ENCODE measurements around the gene CEPT1. TPM values are rescaled to one million over a fixed set of nuclear protein-coding genes. Genes with fewer than 3 reads are reported as not detected.

The CEPT1 gene
- total and polyA plus RNA-seq, 2 donors (not counting 3 experiments of a cell fraction or from before 2014, with no cell fraction given): 13.6 to 29.1 TPM

- H3K9ac ChIP-seq (replicated peaks; ENCODE audit: extremely low read depth, insufficient read depth, low read length): no peak overlapping the region
- no TSS peak for BruUV-seq (replicated peaks)
- intact Hi-C loops (cut with micrococcal nuclease) (no loop called here), dilution Hi-C loops (cut with MboI; ENCODE audit: extremely low pct_ligation_motif_present, low sequenced_read_pairs) (no loop called here)
- H3K79me2 ChIP-seq (ENCODE audit: control insufficient read depth, insufficient read depth, low read length): peaks cover 46% of the 10 kb centered on the region
- H3K27ac ChIP-seq (ENCODE audit: insufficient read depth, low read depth, low read length): no peak overlapping the region
- FAIRE-seq (no peak), DNase-seq (ENCODE audit: low read depth, low spot score) (no peak)
- peaks cover 6 to 7% of the 10 kb centered on the region in 2 experiments for H3K36me3 ChIP-seq (ENCODE audit: control insufficient read depth in 2 of 2, extremely low read depth in 1 of 2, insufficient read depth in 2 of 2, low read length in 2 of 2)
- POLR2A ChIA-PET: no interaction called here
- H4K20me1 ChIP-seq (replicated peaks; ENCODE audit: control insufficient read depth, extremely low read depth, insufficient read depth, low read length): no peaks in the 10 kb centered on the region
- H3K9me1 ChIP-seq (replicated peaks; ENCODE audit: control insufficient read depth, extremely low read depth, insufficient read depth, low read length): no peaks in the 10 kb centered on the region
- no peak overlapping the region for H3K4me3 ChIP-seq (replicated peaks in 1 of 3; ENCODE audit: insufficient read depth in 1 of 3, low read depth in 1 of 3, low read length in 3 of 3)
- TF ChIP-seq JUN (IDR thresholded peaks at IDR 0.05; ENCODE audit: borderline replicate concordance, insufficient read depth, insufficient read length, low read depth): no peak
- no peak for TF ChIP-seq MYC (IDR thresholded peaks at IDR 0.05; ENCODE audit: low read depth, low read length)
- TF ChIP-seq EZH2 (IDR thresholded peaks at IDR 0.05; ENCODE audit: borderline replicate concordance, low read depth, low read length, severe bottlenecking): no peak
- TF ChIP-seq POLR2A (IDR thresholded peaks at IDR 0.05; ENCODE audit: low read depth, low read length): no peak
- TF ChIP-seq CTCF (IDR thresholded peaks at IDR 0.05; ENCODE audit: extremely low read depth in 1 of 2, insufficient read depth in 1 of 2, low read depth in 1 of 2, low read length in 2 of 2): no peak
- no peak for TF ChIP-seq GATA2 (IDR thresholded peaks at IDR 0.05; ENCODE audit: insufficient read depth, insufficient read length, low read depth, low read length)
- no peak for TF ChIP-seq FOS (IDR thresholded peaks at IDR 0.05; ENCODE audit: borderline replicate concordance, insufficient read depth, low read length)
- no peak for TF ChIP-seq POLR2AphosphoS5 (IDR thresholded peaks at IDR 0.05; ENCODE audit: insufficient read depth, low read depth, low read length)
- TF ChIP-seq MAX (IDR thresholded peaks at IDR 0.05; ENCODE audit: insufficient read depth, insufficient read length): no peak
- H3K4me2 ChIP-seq (ENCODE audit: insufficient read depth, low read length): no peak overlapping the region
- H3K27me3 ChIP-seq (ENCODE audit: control insufficient read depth in 2 of 2, insufficient read depth in 2 of 2, low read length in 2 of 2): no peaks in the 10 kb centered on the region
- CTCF ChIA-PET: interaction anchor here (1.7 kb wide), 1 partner anchor 13 kb away, joined by 3 read pairs; no protein-coding TSS in a partner anchor
- no peak overlapping the region for H2AFZ ChIP-seq (ENCODE audit: low read depth, low read length)
- no peaks in the 10 kb centered on the region for H3K9me3 ChIP-seq (replicated peaks; ENCODE audit: control insufficient read depth, insufficient read depth, low read length)
- no peaks in the 10 kb centered on the region for H3K4me1 ChIP-seq (ENCODE audit: control insufficient read depth, extremely low read depth, insufficient read depth, low read length)
Measured at GRCh38 chr1:111157431-111157830, 17.4 kb downstream of the CEPT1 start.

Data from endothelial cell of umbilical vein (primary cell).